ENCODE results near the gene EMILIN1.

The EMILIN1 gene

DNA sequence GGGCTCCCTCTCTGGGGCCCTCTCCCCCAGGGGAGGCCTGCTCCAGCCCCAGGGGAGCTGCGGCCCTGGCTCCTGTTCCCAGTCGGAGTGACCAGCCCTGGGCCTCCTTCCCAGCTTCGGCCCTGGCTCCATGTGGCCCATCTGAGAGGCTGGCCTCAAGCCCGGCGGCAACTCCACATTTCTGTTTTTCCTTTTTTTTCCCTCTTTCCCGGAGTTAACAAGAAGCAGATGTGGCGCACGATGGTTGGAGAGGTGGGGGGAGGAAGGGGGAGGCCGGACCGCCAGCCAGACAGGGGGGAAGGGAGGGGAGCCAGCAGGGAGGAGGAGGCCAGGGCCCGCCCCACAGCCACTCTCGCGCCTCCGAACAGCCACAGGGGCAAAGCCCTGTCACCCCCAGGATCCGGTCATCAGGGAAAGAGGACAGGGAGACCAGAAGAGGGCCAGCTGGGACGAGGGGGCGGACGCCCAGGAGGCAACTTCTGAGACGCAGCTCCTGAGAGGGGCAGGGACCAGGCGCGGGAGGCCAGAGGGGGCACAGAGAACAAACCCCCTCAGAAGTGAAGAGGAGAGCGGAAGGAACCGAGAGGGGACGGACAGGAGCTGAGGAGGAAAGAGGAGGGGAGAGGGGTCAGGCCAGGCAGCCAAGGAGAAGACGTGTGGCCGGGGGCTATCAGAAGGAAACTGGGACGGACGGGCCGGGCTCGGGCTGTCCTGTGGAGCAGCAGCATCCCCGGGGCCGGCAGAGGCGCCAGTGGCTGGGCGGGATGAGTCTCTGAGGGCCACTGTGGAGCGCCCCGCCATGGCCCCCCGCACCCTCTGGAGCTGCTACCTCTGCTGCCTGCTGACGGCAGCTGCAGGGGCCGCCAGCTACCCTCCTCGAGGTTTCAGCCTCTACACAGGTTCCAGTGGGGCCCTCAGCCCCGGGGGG is at the start of gene EMILIN1:
TSS of gene EMILIN1 (plus strand) at position 349 of the 928 bp plus-strand sequence. CDS start at position 800, 451 bp downstream.
- peak in 2 of 3 donors; percentile 34 to 46 for DNase-seq

GRCh38 chr2:27029051-27029450 is 49.4 kb upstream of the EMILIN1 start:
- DNase-seq, result no peak

DNA sequence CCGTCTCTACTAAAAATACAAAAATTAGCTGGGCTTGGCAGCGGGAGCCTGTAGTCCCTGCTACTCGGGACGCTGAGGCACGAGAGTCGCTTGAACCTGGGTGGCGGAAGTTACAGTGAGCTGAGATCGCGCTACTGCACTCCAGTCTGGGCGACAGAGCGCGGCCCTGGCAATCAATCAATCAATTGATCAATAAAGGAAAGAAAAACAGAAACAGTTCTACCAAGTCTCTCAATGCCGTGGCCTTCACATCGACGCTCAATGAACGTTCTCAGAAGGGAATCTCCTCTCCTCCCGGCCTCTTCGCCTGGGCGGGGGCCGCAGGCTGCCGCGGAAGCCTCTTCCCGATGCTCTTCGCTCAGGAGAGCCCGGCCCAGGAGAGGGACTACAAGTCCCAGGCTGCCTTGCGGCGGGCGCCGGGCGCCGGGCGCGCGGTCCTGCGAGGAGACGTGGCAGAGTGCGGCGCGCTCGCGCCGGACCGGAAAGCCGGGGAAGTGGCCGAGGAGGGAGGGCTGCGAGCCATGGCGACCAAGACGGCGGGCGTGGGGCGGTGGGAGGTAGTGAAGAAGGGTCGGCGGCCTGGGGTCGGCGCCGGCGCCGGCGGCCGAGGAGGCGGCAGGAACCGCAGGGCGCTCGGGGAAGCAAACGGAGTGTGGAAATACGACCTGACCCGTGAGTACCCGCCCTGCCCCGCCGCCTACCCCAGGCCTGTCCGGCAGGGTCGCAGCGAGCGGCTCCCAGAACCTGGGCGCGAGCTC is 45.7 kb upstream of the EMILIN1 start, which contains the start of gene TMEM214:
TSS of gene TMEM214 (plus strand) at position 471 of the 758 bp plus-strand sequence. CDS start at position 522, 51 bp downstream.
- DNase-seq, result peak; percentile 90 to 96 (median 93)

DNA sequence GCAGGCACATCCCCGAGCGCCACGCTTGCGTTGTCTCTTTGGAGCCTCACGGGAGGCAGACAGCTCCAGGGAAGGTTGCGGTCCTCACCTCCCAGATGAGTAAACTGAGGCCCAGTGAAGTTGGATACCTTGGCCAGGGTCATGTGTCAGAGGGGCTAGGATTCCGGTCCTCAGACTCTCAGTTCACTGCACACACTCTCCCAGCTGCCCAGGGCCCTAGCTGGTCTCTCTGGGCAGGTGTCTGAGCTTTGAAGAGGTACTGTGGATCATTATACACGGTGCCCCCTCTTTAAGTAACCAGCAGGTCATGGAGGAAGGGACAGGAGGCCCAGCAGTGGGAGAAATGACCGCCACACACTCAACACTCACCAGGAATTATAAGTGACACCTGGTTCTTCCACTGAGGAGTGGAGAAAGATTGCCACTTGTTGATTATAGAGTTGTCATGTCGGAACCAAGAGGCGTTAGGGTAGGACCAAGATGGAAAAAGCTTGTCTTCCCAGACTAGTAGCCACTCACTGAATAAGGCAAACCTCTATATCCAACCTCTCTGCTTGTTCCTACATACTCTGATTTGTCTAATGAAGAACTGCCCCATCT is 45.1 kb upstream of the EMILIN1 start:
- DNase-seq, result no peak

- DNase-seq, result no peak
These were observed 40.4 kb upstream of the EMILIN1 start for GRCh38 chr2:27038012-27038411.

GRCh38 chr2:27038631-27039339 is 39.6 kb upstream of the EMILIN1 start:
- DNase-seq, result no peak

DNA sequence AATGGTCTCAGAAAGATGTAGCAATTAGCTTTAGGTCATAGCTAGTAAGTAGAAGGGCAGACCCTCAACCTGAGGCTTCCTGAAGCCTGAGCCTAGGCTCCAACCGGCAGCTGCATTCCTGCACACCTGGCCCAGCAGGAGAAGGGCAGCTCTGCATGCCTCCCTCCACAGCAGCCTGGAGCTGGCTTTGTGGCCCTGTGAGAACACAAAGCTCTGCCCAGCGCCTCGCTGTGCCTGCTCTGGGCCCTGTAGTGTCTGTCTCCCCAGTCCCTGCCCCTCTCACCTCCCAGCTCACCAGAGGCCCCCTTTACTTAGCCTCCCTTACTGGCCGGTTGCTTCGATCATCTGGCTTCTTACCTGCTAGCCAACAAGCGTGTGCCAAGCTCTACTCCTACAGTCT is 39.0 kb upstream of the EMILIN1 start:
- no peak for DNase-seq

GRCh38 chr2:27039871-27040270 is 38.5 kb upstream of the EMILIN1 start:
- DNase-seq, result no peak

GRCh38 chr2:27040282-27040681 is 38.1 kb upstream of the EMILIN1 start:
- DNase-seq, result no peak

GRCh38 chr2:27041752-27042151 is 36.7 kb upstream of the EMILIN1 start:
- DNase-seq, result no peak

- DNase-seq, result no peak
These were observed 36.2 kb upstream of the EMILIN1 start for GRCh38 chr2:27042159-27042661.

- no peak for DNase-seq
These were observed 35.3 kb upstream of the EMILIN1 start for GRCh38 chr2:27042985-27043634.

DNA sequence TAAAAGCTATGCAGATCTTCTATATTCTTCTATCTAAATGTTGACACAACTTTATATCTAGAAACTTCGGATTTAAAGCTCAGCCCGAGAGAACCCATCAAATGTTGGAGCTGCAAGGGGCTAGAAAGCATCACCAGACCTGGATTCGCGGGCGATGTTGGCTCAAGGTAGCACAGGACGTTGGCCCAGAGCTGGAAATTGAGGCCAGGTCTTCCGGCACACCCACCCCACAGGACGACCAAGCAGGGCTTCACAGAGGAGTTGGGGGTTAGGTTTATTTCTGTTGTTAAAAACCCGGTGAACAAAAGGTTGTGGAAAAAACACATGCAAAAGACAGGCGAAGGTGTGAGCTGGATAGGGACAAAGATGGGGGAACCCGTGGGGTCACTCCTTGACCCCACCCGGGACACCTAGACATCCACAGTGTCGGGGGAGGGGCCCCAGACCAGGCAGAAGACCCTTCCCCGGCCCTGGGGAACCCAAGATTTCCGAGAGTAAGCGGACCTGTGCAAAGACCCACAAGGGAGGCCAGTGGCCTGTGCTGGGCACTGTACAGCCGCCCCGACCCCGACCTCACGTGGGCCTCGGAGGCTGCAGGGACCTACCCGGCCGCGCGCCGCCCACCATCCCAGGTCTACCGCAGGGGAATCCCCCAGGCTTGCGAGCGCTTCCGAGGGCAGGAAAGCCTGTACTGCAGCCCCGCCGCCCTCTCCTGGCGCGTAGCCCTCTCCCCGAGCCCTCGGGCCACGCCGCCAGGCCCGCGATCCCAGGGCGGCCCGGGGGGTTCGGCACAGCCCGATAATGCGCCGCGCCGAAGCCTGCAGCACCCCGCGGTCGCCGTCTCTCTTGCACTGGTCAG is 28.8 kb upstream of the EMILIN1 start:
- DNase-seq, result peak; percentile 64 to 82 (median 67)

- peak; percentile 91 to 95 (median 94) for DNase-seq
These were observed 28.0 kb upstream of the EMILIN1 start for GRCh38 chr2:27050281-27050995.

DNA sequence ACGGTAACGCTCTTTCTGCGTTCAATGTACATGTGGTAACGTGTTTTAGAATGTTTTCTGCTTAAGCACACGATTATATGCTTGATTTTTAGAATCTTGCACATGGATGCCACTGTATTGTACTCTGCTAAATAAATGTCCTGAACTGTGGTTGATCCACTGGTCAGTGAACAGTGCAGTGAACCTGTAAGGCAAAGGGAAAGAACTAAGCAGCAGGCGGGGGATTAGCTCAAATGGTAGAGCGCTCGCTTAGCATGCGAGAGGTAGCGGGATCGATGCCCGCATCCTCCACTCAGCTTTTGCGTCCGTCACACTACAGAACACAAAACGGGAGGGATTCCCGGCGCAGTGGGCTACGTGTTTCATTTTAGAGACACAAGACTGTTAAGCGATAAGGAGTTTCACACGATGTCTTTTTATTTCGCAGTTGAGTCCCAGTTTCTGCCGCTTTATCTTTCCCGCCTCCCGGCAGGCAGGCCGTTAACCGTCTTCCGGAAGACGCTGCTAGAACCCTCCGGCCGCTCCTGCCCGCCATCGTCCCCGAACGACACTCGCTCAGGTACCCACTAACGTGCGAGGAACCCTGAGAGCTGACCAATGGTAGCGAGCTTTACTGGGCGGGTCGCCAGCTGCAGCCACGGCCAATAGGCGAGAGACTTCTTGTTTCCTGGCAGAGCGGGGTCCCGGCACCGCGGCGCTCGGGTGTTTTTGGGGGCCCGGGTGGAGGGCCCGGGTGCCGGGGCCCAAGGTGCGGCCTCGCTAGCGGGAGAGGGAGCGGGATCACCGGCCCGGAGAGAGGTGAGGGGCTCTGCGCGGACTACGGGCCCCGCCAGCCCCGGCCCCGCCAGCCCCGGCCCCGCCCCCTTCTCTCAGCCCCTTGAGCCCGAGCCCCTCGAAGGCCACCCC is 27.2 kb upstream of the EMILIN1 start, which contains the start of gene AGBL5:
TSS of gene AGBL5 (plus strand) at position 673 of the 906 bp plus-strand sequence. CDS start 1,291 bp downstream, outside the sequence.
- DNase-seq, result peak; percentile 93 to 95 (median 93)

GRCh38 chr2:27051902-27052645 is 26.3 kb upstream of the EMILIN1 start:
- no peak for DNase-seq

GRCh38 chr2:27053321-27053720 is 25.1 kb upstream of the EMILIN1 start:
- DNase-seq, result no peak

- no peak for DNase-seq
These were observed 24.6 kb upstream of the EMILIN1 start for GRCh38 chr2:27053776-27054175.

Data from suppressor macrophage treated with lipopolysaccharide for 1 hour (primary cell).